PFSK-1 (cell line): ENCODE data around the gene MACROD1.

ENCODE experiments used
- POLR2AphosphoS5 ChIP-seq: IDR thresholded peaks from 2 replicates; pipeline ENCODE4 v1.6.1; 2012; ENCODE audit warnings: low read depth, mild to moderate bottlenecking, control low read depth, low read length, moderate library complexity
- REST ChIP-seq, 2 experiments: IDR thresholded peaks; 2 replicates each; pipeline versions ENCODE4 v1.6.1 to v1.8.0; 2011 to 2012; ENCODE audit warnings: low read depth in 2 of 2, low read length in 2 of 2, control low read depth in 1 of 2, inconsistent platforms in 1 of 2, mild to moderate bottlenecking in 1 of 2, moderate library complexity in 1 of 2; ENCODE audit not compliant: insufficient read depth in 1 of 2
- SIN3A ChIP-seq: IDR thresholded peaks from 2 replicates; pipeline ENCODE4 v1.6.1; 2012; ENCODE audit warnings: mild to moderate bottlenecking, low read length, moderate library complexity, borderline replicate concordance; ENCODE audit not compliant: insufficient read depth
- TAF1 ChIP-seq: IDR thresholded peaks from 2 replicates; pipeline ENCODE4 v1.6.1; 2012; ENCODE audit warnings: low read length, control low read depth, borderline replicate concordance; ENCODE audit not compliant: insufficient read depth

- TF ChIP-seq POLR2AphosphoS5, result no peak
- no peak for TF ChIP-seq TAF1
- no peak for TF ChIP-seq REST (IDR thresholded peaks at IDR 0.05; ENCODE audit: insufficient read depth in 1 of 2, low read depth in 2 of 2, low read length in 2 of 2)
- TF ChIP-seq SIN3A, result no peak
Observed at GRCh38 chr11:64035576-64035975, 130.3 kb downstream of the MACROD1 start, which contains the start of gene FLRT1.
